ENCODE results near the gene MFRP.

Gene MFRP

GRCh38 chr11:119295178-119295577 lies 51.3 kb downstream of the MFRP start:
- no peak for DNase-seq (ENCODE audit: low read depth)

- DNase-seq (ENCODE audit: low read depth) = no peak
Observed at GRCh38 chr11:119293461-119293860, 53.0 kb downstream of the MFRP start.

- no peak for DNase-seq (ENCODE audit: low read depth)
Observed at GRCh38 chr11:119290894-119291497, 55.5 kb downstream of the MFRP start.
